ENCODE results near the gene NDFIP1.
A peak's percentile ranks its signal among the peaks of the same experiment; 100 is the strongest.

NDFIP1 gene

GRCh38 chr5:142091922-142092321, 16.7 kb upstream of the NDFIP1 start:
- no peak for DNase-seq (ENCODE audit: low read depth)

- DNase-seq (ENCODE audit: low read depth): no peak
Measured at GRCh38 chr5:142095035-142095434, 13.5 kb upstream of the NDFIP1 start.

- DNase-seq (ENCODE audit: low read depth): no peak
Measured at GRCh38 chr5:142095651-142096330, 12.8 kb upstream of the NDFIP1 start.

GRCh38 chr5:142096382-142096781, 12.2 kb upstream of the NDFIP1 start:
- DNase-seq (ENCODE audit: low read depth): no peak

- no peak for DNase-seq (ENCODE audit: low read depth)
Measured at GRCh38 chr5:142097681-142098080, 10.9 kb upstream of the NDFIP1 start.

GRCh38 chr5:142098275-142098674, 10.3 kb upstream of the NDFIP1 start:
- DNase-seq (ENCODE audit: low read depth): no peak

- DNase-seq (ENCODE audit: low read depth): no peak
Measured at GRCh38 chr5:142098931-142099330, 9.6 kb upstream of the NDFIP1 start.

- DNase-seq (ENCODE audit: low read depth): no peak
Measured at GRCh38 chr5:142100307-142100706, 8.3 kb upstream of the NDFIP1 start.

- no peak for DNase-seq (ENCODE audit: low read depth)
Measured at GRCh38 chr5:142102980-142103740, 5.4 kb upstream of the NDFIP1 start.

GRCh38 chr5:142104491-142104890, 4.1 kb upstream of the NDFIP1 start:
- DNase-seq (ENCODE audit: low read depth): no peak

- DNase-seq (ENCODE audit: low read depth): peak; percentile 72
Measured at GRCh38 chr5:142106061-142106460, 2.5 kb upstream of the NDFIP1 start.

- no peak for DNase-seq (ENCODE audit: low read depth)
Measured at GRCh38 chr5:142107036-142107735, 1.4 kb upstream of the NDFIP1 start.

- DNase-seq (ENCODE audit: low read depth): no peak
Measured at GRCh38 chr5:142107736-142108431, 695 bp upstream of the NDFIP1 start.

- DNase-seq (ENCODE audit: low read depth): no peak
Measured at GRCh38 chr5:142109331-142110045, 909 bp downstream of the NDFIP1 start.

GRCh38 chr5:142110046-142110531, 1.5 kb downstream of the NDFIP1 start:
- DNase-seq (ENCODE audit: low read depth): no peak

GRCh38 chr5:142110988-142111687, 2.6 kb downstream of the NDFIP1 start:
- no peak for DNase-seq (ENCODE audit: low read depth)

- DNase-seq (ENCODE audit: low read depth): no peak
Measured at GRCh38 chr5:142114687-142115086, 6.1 kb downstream of the NDFIP1 start.

GRCh38 chr5:142115937-142116614, 7.5 kb downstream of the NDFIP1 start:
- no peak for DNase-seq (ENCODE audit: low read depth)

- no peak for DNase-seq (ENCODE audit: low read depth)
Measured at GRCh38 chr5:142117579-142118151, 9.1 kb downstream of the NDFIP1 start.

GRCh38 chr5:142118155-142118686, 9.6 kb downstream of the NDFIP1 start:
- DNase-seq (ENCODE audit: low read depth): no peak

All from GM04503 (cell line).